ENCODE data around the gene SLC25A2.
"Not testable (repeated sequence)": the region's sequence is repeated elsewhere in the genome, so short reads cannot be mapped to it uniquely, and the experiment has no call there.

DNA sequence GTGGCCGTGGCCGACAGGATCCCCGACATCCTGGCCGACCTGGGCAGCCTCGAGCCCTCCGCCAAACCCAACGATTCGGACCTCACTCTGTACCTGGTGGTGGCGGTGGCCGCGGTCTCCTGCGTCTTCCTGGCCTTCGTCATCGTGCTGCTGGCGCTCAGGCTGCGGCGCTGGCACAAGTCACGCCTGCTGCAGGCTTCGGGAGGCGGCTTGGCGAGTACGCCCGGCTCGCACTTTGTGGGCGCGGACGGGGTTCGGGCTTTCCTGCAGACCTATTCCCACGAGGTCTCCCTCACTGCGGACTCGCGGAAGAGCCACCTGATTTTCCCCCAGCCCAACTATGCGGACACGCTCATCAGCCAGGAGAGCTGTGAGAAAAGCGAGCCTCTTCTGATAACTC, 42.2 kb upstream of the SLC25A2 start:
- not testable (repeated sequence) for TF ChIP-seq TCF7L2 (IDR thresholded peaks at IDR 0.05; ENCODE audit: low read depth, low read length); POLR2AphosphoS5 (IDR thresholded peaks at IDR 0.05; ENCODE audit: low read depth, low read length); SIN3A (IDR thresholded peaks at IDR 0.05; ENCODE audit: borderline replicate concordance, insufficient read depth, low read depth, low read length)
- TF ChIP-seq, protein P1, sequence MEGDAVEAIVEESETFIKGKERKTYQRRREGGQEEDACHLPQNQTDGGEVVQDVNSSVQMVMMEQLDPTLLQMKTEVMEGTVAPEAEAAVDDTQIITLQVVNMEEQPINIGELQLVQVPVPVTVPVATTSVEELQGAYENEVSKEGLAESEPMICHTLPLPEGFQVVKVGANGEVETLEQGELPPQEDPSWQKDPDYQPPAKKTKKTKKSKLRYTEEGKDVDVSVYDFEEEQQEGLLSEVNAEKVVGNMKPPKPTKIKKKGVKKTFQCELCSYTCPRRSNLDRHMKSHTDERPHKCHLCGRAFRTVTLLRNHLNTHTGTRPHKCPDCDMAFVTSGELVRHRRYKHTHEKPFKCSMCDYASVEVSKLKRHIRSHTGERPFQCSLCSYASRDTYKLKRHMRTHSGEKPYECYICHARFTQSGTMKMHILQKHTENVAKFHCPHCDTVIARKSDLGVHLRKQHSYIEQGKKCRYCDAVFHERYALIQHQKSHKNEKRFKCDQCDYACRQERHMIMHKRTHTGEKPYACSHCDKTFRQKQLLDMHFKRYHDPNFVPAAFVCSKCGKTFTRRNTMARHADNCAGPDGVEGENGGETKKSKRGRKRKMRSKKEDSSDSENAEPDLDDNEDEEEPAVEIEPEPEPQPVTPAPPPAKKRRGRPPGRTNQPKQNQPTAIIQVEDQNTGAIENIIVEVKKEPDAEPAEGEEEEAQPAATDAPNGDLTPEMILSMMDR (IDR thresholded peaks at IDR 0.05), result not testable (repeated sequence)
- TF ChIP-seq, protein P2, sequence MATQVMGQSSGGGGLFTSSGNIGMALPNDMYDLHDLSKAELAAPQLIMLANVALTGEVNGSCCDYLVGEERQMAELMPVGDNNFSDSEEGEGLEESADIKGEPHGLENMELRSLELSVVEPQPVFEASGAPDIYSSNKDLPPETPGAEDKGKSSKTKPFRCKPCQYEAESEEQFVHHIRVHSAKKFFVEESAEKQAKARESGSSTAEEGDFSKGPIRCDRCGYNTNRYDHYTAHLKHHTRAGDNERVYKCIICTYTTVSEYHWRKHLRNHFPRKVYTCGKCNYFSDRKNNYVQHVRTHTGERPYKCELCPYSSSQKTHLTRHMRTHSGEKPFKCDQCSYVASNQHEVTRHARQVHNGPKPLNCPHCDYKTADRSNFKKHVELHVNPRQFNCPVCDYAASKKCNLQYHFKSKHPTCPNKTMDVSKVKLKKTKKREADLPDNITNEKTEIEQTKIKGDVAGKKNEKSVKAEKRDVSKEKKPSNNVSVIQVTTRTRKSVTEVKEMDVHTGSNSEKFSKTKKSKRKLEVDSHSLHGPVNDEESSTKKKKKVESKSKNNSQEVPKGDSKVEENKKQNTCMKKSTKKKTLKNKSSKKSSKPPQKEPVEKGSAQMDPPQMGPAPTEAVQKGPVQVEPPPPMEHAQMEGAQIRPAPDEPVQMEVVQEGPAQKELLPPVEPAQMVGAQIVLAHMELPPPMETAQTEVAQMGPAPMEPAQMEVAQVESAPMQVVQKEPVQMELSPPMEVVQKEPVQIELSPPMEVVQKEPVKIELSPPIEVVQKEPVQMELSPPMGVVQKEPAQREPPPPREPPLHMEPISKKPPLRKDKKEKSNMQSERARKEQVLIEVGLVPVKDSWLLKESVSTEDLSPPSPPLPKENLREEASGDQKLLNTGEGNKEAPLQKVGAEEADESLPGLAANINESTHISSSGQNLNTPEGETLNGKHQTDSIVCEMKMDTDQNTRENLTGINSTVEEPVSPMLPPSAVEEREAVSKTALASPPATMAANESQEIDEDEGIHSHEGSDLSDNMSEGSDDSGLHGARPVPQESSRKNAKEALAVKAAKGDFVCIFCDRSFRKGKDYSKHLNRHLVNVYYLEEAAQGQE (IDR thresholded peaks at IDR 0.05; ENCODE audit: insufficient read depth in 1 of 2, low read depth in 2 of 2, low read length in 1 of 2), result not testable (repeated sequence)
